ENCODE results near the gene PDE9A.
"Not testable (repeated sequence)": the region's sequence is repeated elsewhere in the genome, so short reads cannot be mapped to it uniquely, and the experiment has no call there.

Gene PDE9A

GRCh38 chr21:42691901-42692559, 38.6 kb downstream of the PDE9A start:
- no peak for DNase-seq

- no peak for DNase-seq
These were observed 39.3 kb downstream of the PDE9A start for GRCh38 chr21:42692688-42693087.

- no peak for DNase-seq
These were observed 41.6 kb downstream of the PDE9A start for GRCh38 chr21:42694751-42695696.

GRCh38 chr21:42695697-42696380, 42.4 kb downstream of the PDE9A start:
- no peak for DNase-seq

GRCh38 chr21:42696501-42697040, 43.1 kb downstream of the PDE9A start:
- no peak for DNase-seq

GRCh38 chr21:42698733-42699132, 45.3 kb downstream of the PDE9A start:
- DNase-seq, result no peak

GRCh38 chr21:42699196-42699595, 45.8 kb downstream of the PDE9A start:
- no peak for DNase-seq

GRCh38 chr21:42701706-42702456, 48.5 kb downstream of the PDE9A start:
- DNase-seq, result no peak

- DNase-seq, result no peak
These were observed 49.3 kb downstream of the PDE9A start for GRCh38 chr21:42702720-42703119.

GRCh38 chr21:42703136-42703908, 49.9 kb downstream of the PDE9A start:
- DNase-seq, result no peak

GRCh38 chr21:42703965-42704364, 50.5 kb downstream of the PDE9A start:
- DNase-seq, result peak; percentile 27

GRCh38 chr21:42704861-42705260, 51.4 kb downstream of the PDE9A start:
- no peak for DNase-seq

GRCh38 chr21:42705346-42705745, 51.9 kb downstream of the PDE9A start:
- DNase-seq, result no peak

GRCh38 chr21:42705746-42706374, 52.4 kb downstream of the PDE9A start:
- no peak for DNase-seq

- no peak for DNase-seq
These were observed 53.3 kb downstream of the PDE9A start for GRCh38 chr21:42706765-42707164.

- DNase-seq, result no peak
These were observed 53.9 kb downstream of the PDE9A start for GRCh38 chr21:42707207-42707830.

- no peak for DNase-seq
These were observed 54.7 kb downstream of the PDE9A start for GRCh38 chr21:42708107-42708506.

- DNase-seq, result not testable (repeated sequence)
These were observed 55.5 kb downstream of the PDE9A start for GRCh38 chr21:42708916-42709315.

- no peak for DNase-seq
These were observed 58.2 kb downstream of the PDE9A start for GRCh38 chr21:42711667-42712066.

GRCh38 chr21:42715427-42715826, 62.0 kb downstream of the PDE9A start:
- not testable (repeated sequence) for DNase-seq

GRCh38 chr21:42716074-42716473, 62.7 kb downstream of the PDE9A start:
- no peak for DNase-seq
